A673 (cell line): ENCODE results near the gene MYO18B. TPM values are rescaled to one million over a fixed set of nuclear protein-coding genes. Genes with fewer than 3 reads are reported as not detected.

Source experiments
- BruUV-seq: library from RNA; stranded (reverse); fragments of 400-500 nt; replicated peaks from 2 replicates; lab custom pipeline; 2021; lab: Mats Ljungman, UMichigan
- CTCF ChIA-PET: fragments of 300-600 bp; sonication (Branson Sonifier 250); formaldehyde crosslinking; loops from one replicate; lab custom pipeline; 2022; ENCODE audit warnings: antibody characterized with exemption; lab: Charles Lee
- POLR2A ChIA-PET: fragments of 300-600 bp; sonication (Branson Sonifier 250); formaldehyde crosslinking; loops from one replicate; lab custom pipeline; 2022; ENCODE audit warnings: antibody characterized with exemption; ENCODE audit not compliant: low non-redundant PET; lab: Charles Lee
- DNase-seq: peaks from one replicate; pipeline ENCODE4 v3.0.0-alpha.2; 2015; ENCODE audit warnings: low spot score
- H3K27ac ChIP-seq: fragments of 200-600 bp; sonication (generic); 2 replicates; pipeline ENCODE4 v1.5.1; 2016; ENCODE audit warnings: mixed run types, low read depth, mild to moderate bottlenecking, mixed read lengths, antibody characterized with exemption, low read length; ENCODE audit not compliant: poor library complexity, severe bottlenecking
- H3K27me3 ChIP-seq: fragments of 200-600 bp; sonication (generic); replicated peaks from 2 replicates; pipeline ENCODE4 v1.6.1; 2017; ENCODE audit warnings: mixed run types, low read depth, mild to moderate bottlenecking, mixed read lengths, antibody characterized with exemption, low read length; ENCODE audit not compliant: insufficient read depth, poor library complexity
- H3K36me3 ChIP-seq: fragments of 200-600 bp; sonication (generic); 2 replicates; pipeline ENCODE4 v1.6.1; 2016; ENCODE audit warnings: mixed run types, mild to moderate bottlenecking, mixed read lengths, antibody characterized with exemption, low read length; ENCODE audit not compliant: insufficient read depth, poor library complexity, severe bottlenecking
- H3K4me1 ChIP-seq: fragments of 200-600 bp; sonication (generic); 2 replicates; pipeline ENCODE4 v1.6.1; 2017; ENCODE audit warnings: mixed run types, mild to moderate bottlenecking, mixed read lengths, antibody characterized with exemption, low read length; ENCODE audit not compliant: insufficient read depth, poor library complexity, severe bottlenecking
- H3K4me3 ChIP-seq: fragments of 200-600 bp; sonication (generic); 2 replicates; pipeline ENCODE4 v1.5.1; 2016; ENCODE audit warnings: low read depth, mixed run types, mild to moderate bottlenecking, mixed read lengths, low read length; ENCODE audit not compliant: poor library complexity, severe bottlenecking
- H3K9me3 ChIP-seq: fragments of 200-600 bp; sonication (generic); 2 replicates; pipeline ENCODE4 v1.6.1; 2016; ENCODE audit warnings: mixed run types, low read depth, mild to moderate bottlenecking, mixed read lengths, antibody characterized with exemption, low read length; ENCODE audit not compliant: poor library complexity, severe bottlenecking
- CTCF ChIP-seq: fragments of 300-800, 200-600 bp; sonication (generic); conservative IDR thresholded peaks from 2 replicates; pipeline ENCODE4 v1.5.1; 2017; ENCODE audit warnings: low read depth, mild to moderate bottlenecking, antibody characterized with exemption, low read length, moderate library complexity, mixed read lengths
- EZH2 ChIP-seq: fragments of 200-600 bp; sonication (generic); IDR thresholded peaks from 2 replicates; pipeline ENCODE4 v1.6.1; 2017; ENCODE audit warnings: borderline replicate concordance, low read depth, mild to moderate bottlenecking, mixed read lengths, antibody characterized with exemption, low read length; ENCODE audit not compliant: poor library complexity, severe bottlenecking
- intact Hi-C: fragments of 100-400 bp; cut with micrococcal nuclease; formaldehyde crosslinking; loops from one replicate; pipeline ENCODE4 v1.10.0; 2022; ENCODE audit not compliant: unreplicated experiment
- total RNA-seq: library from RNA; stranded (reverse); gene quantifications from 2 replicates; pipeline ENCODE4 v1.2.3, GENCODE V29; 2021

The MYO18B gene
- total RNA-seq, 1 experiment from 2014 or later, result not detected

- Histone ChIP-seq H3K4me3 (no peak overlapping the region), H3K27ac (no peak overlapping the region), H3K9me3 (no peaks in the 10 kb centered on the region), H3K36me3 (no peaks in the 10 kb centered on the region), H3K4me1 (peaks cover 28% of the 10 kb centered on the region), H3K27me3 (no peaks in the 10 kb centered on the region)
- no TSS peak for BruUV-seq
- ChIA-PET POLR2A (no interaction called here), CTCF (no interaction called here)
- TF ChIP-seq CTCF (no peak), EZH2 (no peak)
- intact Hi-C loops, result no loop called here
- DNase-seq, result no peak
Measured at GRCh38 chr22:26021516-26021915, 279.5 kb downstream of the MYO18B start.

- POLR2A ChIA-PET, result no interaction called here
Measured at GRCh38 chr22:26023104-26023775, 281.3 kb downstream of the MYO18B start.

GRCh38 chr22:26025626-26026025, 283.6 kb downstream of the MYO18B start:
- BruUV-seq, result no TSS peak

More at GRCh38 chr22:26023104-26023775, 281.3 kb downstream of the MYO18B start:
- DNase-seq, result no peak
- no peak for TF ChIP-seq EZH2
- TF ChIP-seq CTCF, result no peak
- peaks cover 21% of the 10 kb centered on the region for H3K4me1 ChIP-seq
- H3K27ac ChIP-seq, result no peak overlapping the region
- no peaks in the 10 kb centered on the region for H3K27me3 ChIP-seq
- H3K9me3 ChIP-seq, result no peaks in the 10 kb centered on the region
- intact Hi-C loops, result no loop called here
- CTCF ChIA-PET, result no interaction called here
- no peaks in the 10 kb centered on the region for H3K36me3 ChIP-seq
- no peak overlapping the region for H3K4me3 ChIP-seq
- BruUV-seq, result no TSS peak

More at GRCh38 chr22:26025626-26026025, 283.6 kb downstream of the MYO18B start:
- intact Hi-C loops, result no loop called here
- POLR2A ChIA-PET, result no interaction called here
- no peak overlapping the region for H3K27ac ChIP-seq
- CTCF ChIA-PET, result no interaction called here
- TF ChIP-seq EZH2, result no peak
- TF ChIP-seq CTCF, result no peak
- no peaks in the 10 kb centered on the region for H3K27me3 ChIP-seq
- H3K4me3 ChIP-seq, result no peak overlapping the region
- no peaks in the 10 kb centered on the region for H3K9me3 ChIP-seq
- no peaks in the 10 kb centered on the region for H3K36me3 ChIP-seq
- no peak for DNase-seq
- H3K4me1 ChIP-seq, result peaks cover 8% of the 10 kb centered on the region
